Measurements from ENCODE around the gene CDH3. TPM values are rescaled to one million over a fixed set of nuclear protein-coding genes. Genes with fewer than 3 reads are reported as not detected.

The CDH3 gene
- total and polyA plus RNA-seq, 2 of the 13 experiments (the other 11 are each of a cell fraction or from before 2014, with no cell fraction given) = 0.11 TPM; not detected in 1

GRCh38 chr16:68707340-68708152 lies 62.4 kb downstream of the CDH3 start (continued):
- TF ChIP-seq NR2F6 (IDR thresholded peaks at IDR 0.05) (no peak), NR2F6 (CRISPR knock-in tag; IDR thresholded peaks at IDR 0.05) (peak; percentile 83), ZMYM2 (CRISPR knock-in tag; IDR thresholded peaks at IDR 0.05) (0 out of 2 replicates have a peak, but pooled peaks have one; percentile 17), ZNF136 (CRISPR knock-in tag; IDR thresholded peaks at IDR 0.05; ENCODE audit: low read depth) (no peak), SIX1 (CRISPR knock-in tag; IDR thresholded peaks at IDR 0.05; ENCODE audit: borderline replicate concordance) (0 out of 2 replicates have a peak, but pooled peaks have one; percentile 13), FOXO4 (CRISPR knock-in tag; conservative IDR thresholded peaks at IDR 0.05) (no peak), ATF4 (CRISPR knock-in tag; IDR thresholded peaks at IDR 0.05) (no peak), ZNF782 (CRISPR knock-in tag; IDR thresholded peaks at IDR 0.05; ENCODE audit: borderline replicate concordance) (no peak), ZNF639 (CRISPR knock-in tag; conservative IDR thresholded peaks at IDR 0.05) (no peak), SOX6 (IDR thresholded peaks at IDR 0.05) (no peak), SOX6 (CRISPR knock-in tag; IDR thresholded peaks at IDR 0.05) (peak; percentile 73), ZNF501 (CRISPR knock-in tag; IDR thresholded peaks at IDR 0.05) (peak; percentile 61; the same call in 1 of the 2 replicates), TFDP1 (CRISPR knock-in tag; IDR thresholded peaks at IDR 0.05; ENCODE audit: borderline replicate concordance) (peak; percentile 7; the same call in 1 of the 2 replicates), KDM1A (CRISPR knock-in tag; IDR thresholded peaks at IDR 0.05) (no peak), ZMYM3 (CRISPR knock-in tag; IDR thresholded peaks at IDR 0.05) (peak; percentile 69; the same call in 1 of the 2 replicates), ARID5B (CRISPR knock-in tag; IDR thresholded peaks at IDR 0.05) (peak; percentile 65), CC2D1A (CRISPR knock-in tag; IDR thresholded peaks at IDR 0.05) (no peak), GATA4 (IDR thresholded peaks at IDR 0.05; ENCODE audit: borderline replicate concordance, low read depth) (no peak), RXRA (CRISPR knock-in tag; IDR thresholded peaks at IDR 0.05) (peak; percentile 44; the same call in 1 of the 2 replicates)
